Measurements from ENCODE around the gene FYCO1.

- TF ChIP-seq CTCF (IDR thresholded peaks at IDR 0.05; ENCODE audit: borderline replicate concordance, extremely low read depth, low read length, poor library complexity, severe bottlenecking) (no peak), EZH2 (IDR thresholded peaks at IDR 0.05; ENCODE audit: borderline replicate concordance, low read depth, low read length, severe bottlenecking) (no peak)
These were observed 90.7 kb downstream of the FYCO1 start for GRCh38 chr3:45904931-45905330.

Measured in DND-41 (cell line).